ENCODE results near the gene SLC35D1.

Gene SLC35D1

GRCh38 chr1:67019121-67019520 is 34.8 kb downstream of the SLC35D1 start:
- Histone ChIP-seq H3K36me3 (ENCODE audit: control insufficient read depth in 2 of 2, insufficient read depth in 2 of 2, low read length in 2 of 2) (peaks cover 2 to 4% of the 10 kb centered on the region in 2 donors), H3K9me3 (ENCODE audit: control insufficient read depth in 2 of 2, low read length in 2 of 2) (no peaks in the 10 kb centered on the region), H3K27me3 (ENCODE audit: control insufficient read depth in 1 of 2, insufficient read depth in 2 of 2, low read length in 2 of 2) (no peaks in the 10 kb centered on the region), H3K27ac (ENCODE audit: low read length) (peak overlapping the region; percentile 83), H3K4me1 (ENCODE audit: control insufficient read depth, insufficient read depth, low read length) (peaks cover 25% of the 10 kb centered on the region), H3K4me3 (ENCODE audit: low read length in 2 of 2) (no peak overlapping the region), H3K9ac (ENCODE audit: low read length in 2 of 2) (peak overlapping the region; percentile 0 to 38)

DNA sequence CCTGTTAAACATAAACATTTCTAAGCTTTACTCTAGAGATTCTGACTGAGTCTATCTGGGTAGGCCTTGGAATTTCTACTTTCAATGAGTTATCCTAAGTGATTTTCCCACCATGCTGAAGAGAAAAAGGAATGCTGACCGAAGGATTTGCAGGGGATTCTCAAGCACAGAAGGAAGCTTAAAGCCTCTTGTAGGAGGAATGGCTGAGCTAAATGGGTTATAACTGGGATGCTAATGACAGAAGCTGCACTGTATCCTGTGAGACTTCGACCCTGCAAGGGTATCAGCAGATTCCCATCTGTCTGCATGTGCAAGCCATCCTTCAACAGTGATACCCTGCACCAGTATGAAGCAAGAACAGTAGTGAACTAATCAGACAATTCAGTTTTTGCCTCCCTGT is 35.4 kb downstream of the SLC35D1 start:
- no peak overlapping the region for H3K4me3 ChIP-seq (ENCODE audit: low read length in 2 of 2)
- H3K4me1 ChIP-seq (ENCODE audit: control insufficient read depth, insufficient read depth, low read length) = peaks cover 25% of the 10 kb centered on the region
- H3K9ac ChIP-seq (ENCODE audit: low read length in 2 of 2) = no peak overlapping the region
- H3K9me3 ChIP-seq (ENCODE audit: control insufficient read depth in 2 of 2, low read length in 2 of 2) = no peaks in the 10 kb centered on the region
- peak overlapping the region; percentile 83 for H3K27ac ChIP-seq (ENCODE audit: low read length)
- no peaks in the 10 kb centered on the region for H3K27me3 ChIP-seq (ENCODE audit: control insufficient read depth in 1 of 2, insufficient read depth in 2 of 2, low read length in 2 of 2)
- peaks cover 2 to 4% of the 10 kb centered on the region in 2 donors for H3K36me3 ChIP-seq (ENCODE audit: control insufficient read depth in 2 of 2, insufficient read depth in 2 of 2, low read length in 2 of 2)

DNA sequence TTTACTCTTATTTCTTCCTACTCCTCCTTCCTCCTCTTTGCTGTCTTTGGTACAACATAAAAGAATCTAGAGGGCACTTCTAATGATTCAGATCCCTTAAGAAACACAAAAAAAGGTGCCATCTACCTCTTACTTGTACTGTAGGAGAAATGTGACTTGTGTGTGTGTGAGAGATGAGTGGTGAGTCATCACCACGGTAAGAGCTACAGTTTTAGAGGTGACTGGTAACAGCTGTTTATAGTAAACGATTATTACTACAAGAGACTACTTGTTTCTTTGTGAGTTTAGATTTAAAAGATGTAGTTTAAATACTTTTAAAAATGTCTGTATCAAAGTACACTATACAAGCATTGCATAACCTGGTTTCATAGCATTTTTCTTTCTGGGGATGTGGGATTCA is 40.4 kb downstream of the SLC35D1 start:
- Histone ChIP-seq H3K9me3 (ENCODE audit: control insufficient read depth in 2 of 2, low read length in 2 of 2) (no peaks in the 10 kb centered on the region), H3K4me3 (ENCODE audit: low read length in 2 of 2) (no peak overlapping the region), H3K4me1 (ENCODE audit: control insufficient read depth, insufficient read depth, low read length) (peaks cover 2% of the 10 kb centered on the region), H3K36me3 (ENCODE audit: control insufficient read depth in 2 of 2, insufficient read depth in 2 of 2, low read length in 2 of 2) (peaks cover under 1 to 13% of the 10 kb centered on the region in 2 donors), H3K9ac (ENCODE audit: low read length in 2 of 2) (no peak overlapping the region), H3K27ac (ENCODE audit: low read length) (no peak overlapping the region), H3K27me3 (ENCODE audit: control insufficient read depth in 1 of 2, insufficient read depth in 2 of 2, low read length in 2 of 2) (no peaks in the 10 kb centered on the region)

DNA sequence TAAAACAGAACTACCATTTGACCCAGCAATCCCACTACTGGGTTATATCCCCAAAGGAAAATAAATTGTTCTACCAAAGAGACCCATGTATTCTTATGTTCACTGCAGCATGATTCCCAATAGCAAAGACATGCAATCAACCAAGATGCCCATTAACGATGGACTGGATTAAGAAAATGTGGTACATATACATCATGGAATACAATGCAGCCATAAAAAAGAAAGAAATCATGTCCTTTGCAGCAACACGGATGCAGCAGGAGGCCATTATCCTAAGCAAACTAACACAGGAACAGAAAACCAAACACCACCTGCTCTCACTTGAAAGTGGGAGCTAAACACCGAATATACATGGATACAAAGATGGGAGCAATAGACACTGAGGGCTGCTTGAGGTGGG is 44.2 kb downstream of the SLC35D1 start:
- peaks cover 5 to 11% of the 10 kb centered on the region in 2 donors for H3K36me3 ChIP-seq (ENCODE audit: control insufficient read depth in 2 of 2, insufficient read depth in 2 of 2, low read length in 2 of 2)
- no peaks in the 10 kb centered on the region for H3K4me1 ChIP-seq (ENCODE audit: control insufficient read depth, insufficient read depth, low read length)
- H3K27me3 ChIP-seq (ENCODE audit: control insufficient read depth in 1 of 2, insufficient read depth in 2 of 2, low read length in 2 of 2) = no peaks in the 10 kb centered on the region
- no peak overlapping the region for H3K4me3 ChIP-seq (ENCODE audit: low read length in 2 of 2)
- H3K9me3 ChIP-seq (ENCODE audit: control insufficient read depth in 2 of 2, low read length in 2 of 2) = no peaks in the 10 kb centered on the region
- H3K9ac ChIP-seq (ENCODE audit: low read length in 2 of 2) = no peak overlapping the region
- H3K27ac ChIP-seq (ENCODE audit: low read length) = no peak overlapping the region

GRCh38 chr1:67005068-67005467 is 48.9 kb downstream of the SLC35D1 start:
- Histone ChIP-seq H3K4me1 (ENCODE audit: control insufficient read depth, insufficient read depth, low read length) (peaks cover 12% of the 10 kb centered on the region), H3K27me3 (ENCODE audit: control insufficient read depth in 1 of 2, insufficient read depth in 2 of 2, low read length in 2 of 2) (no peaks in the 10 kb centered on the region), H3K9me3 (ENCODE audit: control insufficient read depth in 2 of 2, low read length in 2 of 2) (no peaks in the 10 kb centered on the region), H3K36me3 (ENCODE audit: control insufficient read depth in 2 of 2, insufficient read depth in 2 of 2, low read length in 2 of 2) (peaks cover 9 to 10% of the 10 kb centered on the region in 2 donors), H3K9ac (ENCODE audit: low read length in 2 of 2) (no peak overlapping the region), H3K27ac (ENCODE audit: low read length) (no peak overlapping the region), H3K4me3 (ENCODE audit: low read length in 2 of 2) (no peak overlapping the region)

DNA sequence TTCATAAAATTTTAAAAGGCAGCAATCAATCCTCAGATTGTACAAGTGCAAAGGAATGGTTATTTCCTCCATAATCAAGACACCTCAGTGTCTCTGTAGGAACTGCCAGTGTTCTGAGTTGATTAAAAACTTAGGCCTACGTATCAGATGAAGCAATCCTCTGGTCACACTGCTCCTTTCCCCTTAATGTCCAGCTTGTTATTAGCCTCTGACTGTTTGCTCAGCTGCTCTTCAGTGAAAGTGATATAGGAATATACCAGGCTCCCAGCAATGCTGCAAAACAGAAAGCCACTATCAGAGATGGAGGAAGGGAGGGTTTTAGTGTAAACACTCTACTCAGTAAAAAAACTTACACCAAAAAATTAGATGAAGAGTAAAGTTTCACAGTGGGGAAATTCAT is 49.8 kb downstream of the SLC35D1 start:
- Histone ChIP-seq H3K36me3 (ENCODE audit: control insufficient read depth in 2 of 2, insufficient read depth in 2 of 2, low read length in 2 of 2) (peaks cover 8 to 10% of the 10 kb centered on the region in 2 donors), H3K9me3 (ENCODE audit: control insufficient read depth in 2 of 2, low read length in 2 of 2) (no peaks in the 10 kb centered on the region), H3K27me3 (ENCODE audit: control insufficient read depth in 1 of 2, insufficient read depth in 2 of 2, low read length in 2 of 2) (no peaks in the 10 kb centered on the region), H3K27ac (ENCODE audit: low read length) (no peak overlapping the region), H3K4me1 (ENCODE audit: control insufficient read depth, insufficient read depth, low read length) (peaks cover 15% of the 10 kb centered on the region), H3K9ac (ENCODE audit: low read length in 2 of 2) (no peak overlapping the region), H3K4me3 (ENCODE audit: low read length in 2 of 2) (no peak overlapping the region)

DNA sequence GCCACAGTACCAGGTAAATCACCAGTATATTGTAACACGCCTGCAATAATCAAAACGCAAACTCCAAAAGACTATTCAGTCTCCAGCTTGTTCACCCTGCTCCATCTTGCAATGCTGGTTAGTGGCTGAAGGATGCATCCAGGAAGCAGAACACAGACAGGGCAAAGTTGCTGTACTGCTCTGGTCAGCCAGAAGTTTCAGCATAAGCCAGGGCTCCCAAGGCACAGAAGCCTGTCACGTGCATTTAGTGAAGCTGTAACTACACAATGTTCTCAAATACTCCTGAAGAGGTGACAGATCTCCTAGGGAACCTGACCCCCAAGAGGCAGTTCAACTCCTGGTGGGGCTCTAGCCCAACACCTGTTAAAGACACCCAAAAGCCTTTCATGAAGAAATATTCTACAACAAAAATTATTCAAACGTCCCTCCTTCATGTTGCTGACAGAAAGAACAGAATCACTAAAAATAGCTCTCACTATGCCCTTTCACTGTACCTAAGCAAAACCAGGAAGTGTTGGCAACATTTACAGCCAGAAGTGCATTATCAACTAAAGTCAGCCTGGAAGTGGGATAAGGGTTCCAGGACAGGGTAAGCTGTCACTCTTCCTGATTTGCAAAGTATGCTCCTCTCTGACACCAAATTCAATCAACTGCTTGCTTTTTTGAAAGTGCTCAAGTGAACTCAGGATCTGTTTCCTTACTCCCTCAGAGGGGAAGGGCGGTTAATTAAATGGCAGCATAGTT is 52.1 kb downstream of the SLC35D1 start:
- Histone ChIP-seq H3K4me3 (ENCODE audit: low read length in 2 of 2) (no peak overlapping the region), H3K36me3 (ENCODE audit: control insufficient read depth in 2 of 2, insufficient read depth in 2 of 2, low read length in 2 of 2) (peaks cover 5 to 6% of the 10 kb centered on the region in 2 donors), H3K4me1 (ENCODE audit: control insufficient read depth, insufficient read depth, low read length) (peaks cover 15% of the 10 kb centered on the region), H3K27ac (ENCODE audit: low read length) (peak overlapping the region; percentile 62), H3K9ac (ENCODE audit: low read length in 2 of 2) (no peak overlapping the region), H3K27me3 (ENCODE audit: control insufficient read depth in 1 of 2, insufficient read depth in 2 of 2, low read length in 2 of 2) (no peaks in the 10 kb centered on the region), H3K9me3 (ENCODE audit: control insufficient read depth in 2 of 2, low read length in 2 of 2) (no peaks in the 10 kb centered on the region)

GRCh38 chr1:66999640-67000400 is 54.1 kb downstream of the SLC35D1 start:
- Histone ChIP-seq H3K9me3 (ENCODE audit: control insufficient read depth in 2 of 2, low read length in 2 of 2) (no peaks in the 10 kb centered on the region), H3K36me3 (ENCODE audit: control insufficient read depth in 2 of 2, insufficient read depth in 2 of 2, low read length in 2 of 2) (peaks cover 5 to 6% of the 10 kb centered on the region in 2 donors), H3K9ac (ENCODE audit: low read length in 2 of 2) (no peak overlapping the region), H3K4me3 (ENCODE audit: low read length in 2 of 2) (peak overlapping the region in 1 of 2 donors; percentile 15), H3K27me3 (ENCODE audit: control insufficient read depth in 1 of 2, insufficient read depth in 2 of 2, low read length in 2 of 2) (no peaks in the 10 kb centered on the region), H3K27ac (ENCODE audit: low read length) (peak overlapping the region; percentile 37), H3K4me1 (ENCODE audit: control insufficient read depth, insufficient read depth, low read length) (peaks cover 15% of the 10 kb centered on the region)

DNA sequence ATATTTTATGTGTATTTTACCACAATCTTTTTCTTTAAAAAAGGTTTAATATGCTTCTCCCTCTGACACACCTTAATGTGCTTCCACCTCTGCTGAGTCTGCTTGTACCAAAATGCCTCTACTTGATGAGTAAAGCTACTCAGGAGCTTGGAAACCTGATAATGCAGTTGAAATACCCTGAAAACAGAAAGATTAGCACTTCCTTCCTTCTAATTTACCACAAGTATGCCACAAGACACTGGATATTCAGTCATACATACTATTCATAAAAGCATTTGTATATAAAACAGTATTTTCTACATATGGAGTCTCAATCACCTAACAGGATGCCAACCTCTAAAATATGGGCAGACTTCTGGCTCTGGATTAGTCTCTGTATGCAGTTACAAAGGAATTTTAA is 55.0 kb downstream of the SLC35D1 start:
- H3K27ac ChIP-seq (ENCODE audit: low read length) = no peak overlapping the region
- H3K4me3 ChIP-seq (ENCODE audit: low read length in 2 of 2) = no peak overlapping the region
- no peaks in the 10 kb centered on the region for H3K27me3 ChIP-seq (ENCODE audit: control insufficient read depth in 1 of 2, insufficient read depth in 2 of 2, low read length in 2 of 2)
- peaks cover 15% of the 10 kb centered on the region for H3K4me1 ChIP-seq (ENCODE audit: control insufficient read depth, insufficient read depth, low read length)
- H3K9ac ChIP-seq (ENCODE audit: low read length in 2 of 2) = no peak overlapping the region
- H3K36me3 ChIP-seq (ENCODE audit: control insufficient read depth in 2 of 2, insufficient read depth in 2 of 2, low read length in 2 of 2) = peaks cover 5 to 6% of the 10 kb centered on the region in 2 donors
- no peaks in the 10 kb centered on the region for H3K9me3 ChIP-seq (ENCODE audit: control insufficient read depth in 2 of 2, low read length in 2 of 2)

DNA sequence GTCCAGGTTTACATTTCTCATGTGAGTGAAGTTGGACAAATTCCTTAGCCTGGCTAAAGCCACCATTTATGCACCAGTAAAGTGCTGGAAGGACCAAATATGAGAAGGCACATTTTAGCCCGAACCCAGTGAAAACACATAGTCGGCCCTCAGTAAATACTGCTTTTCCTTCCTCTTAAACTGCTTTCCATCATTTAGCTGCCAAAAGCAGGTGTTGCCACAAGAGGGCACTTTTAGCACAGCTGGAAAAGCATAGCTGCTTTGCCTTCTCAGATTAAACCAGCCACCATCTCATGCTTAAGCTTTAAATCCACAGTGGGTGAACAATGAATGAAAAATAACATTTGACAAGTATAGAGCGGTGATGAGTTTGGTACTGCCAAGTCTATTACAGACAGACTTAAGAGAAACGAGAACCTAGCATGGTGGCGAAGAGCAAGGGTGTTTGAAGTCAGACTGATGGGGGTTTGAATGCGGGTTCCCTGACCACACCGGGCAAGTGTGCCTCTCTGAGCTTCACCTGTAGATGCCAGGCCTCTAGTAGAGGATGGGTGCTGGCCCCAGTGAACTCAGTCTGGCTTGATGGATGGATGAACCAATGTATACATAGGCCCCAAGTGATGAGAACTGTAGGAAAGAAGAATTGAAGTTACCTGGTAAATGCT is 57.8 kb downstream of the SLC35D1 start:
- H3K9me3 ChIP-seq (ENCODE audit: control insufficient read depth in 2 of 2, low read length in 2 of 2) = no peaks in the 10 kb centered on the region
- H3K4me1 ChIP-seq (ENCODE audit: control insufficient read depth, insufficient read depth, low read length) = peaks cover 4% of the 10 kb centered on the region
- no peak overlapping the region for H3K27ac ChIP-seq (ENCODE audit: low read length)
- H3K27me3 ChIP-seq (ENCODE audit: control insufficient read depth in 1 of 2, insufficient read depth in 2 of 2, low read length in 2 of 2) = no peaks in the 10 kb centered on the region
- H3K36me3 ChIP-seq (ENCODE audit: control insufficient read depth in 2 of 2, insufficient read depth in 2 of 2, low read length in 2 of 2) = peaks cover 6 to 7% of the 10 kb centered on the region in 2 donors
- H3K4me3 ChIP-seq (ENCODE audit: low read length in 2 of 2) = no peak overlapping the region
- H3K9ac ChIP-seq (ENCODE audit: low read length in 2 of 2) = no peak overlapping the region
